ENCODE measurements around the gene VPS45.

The VPS45 gene

DNA sequence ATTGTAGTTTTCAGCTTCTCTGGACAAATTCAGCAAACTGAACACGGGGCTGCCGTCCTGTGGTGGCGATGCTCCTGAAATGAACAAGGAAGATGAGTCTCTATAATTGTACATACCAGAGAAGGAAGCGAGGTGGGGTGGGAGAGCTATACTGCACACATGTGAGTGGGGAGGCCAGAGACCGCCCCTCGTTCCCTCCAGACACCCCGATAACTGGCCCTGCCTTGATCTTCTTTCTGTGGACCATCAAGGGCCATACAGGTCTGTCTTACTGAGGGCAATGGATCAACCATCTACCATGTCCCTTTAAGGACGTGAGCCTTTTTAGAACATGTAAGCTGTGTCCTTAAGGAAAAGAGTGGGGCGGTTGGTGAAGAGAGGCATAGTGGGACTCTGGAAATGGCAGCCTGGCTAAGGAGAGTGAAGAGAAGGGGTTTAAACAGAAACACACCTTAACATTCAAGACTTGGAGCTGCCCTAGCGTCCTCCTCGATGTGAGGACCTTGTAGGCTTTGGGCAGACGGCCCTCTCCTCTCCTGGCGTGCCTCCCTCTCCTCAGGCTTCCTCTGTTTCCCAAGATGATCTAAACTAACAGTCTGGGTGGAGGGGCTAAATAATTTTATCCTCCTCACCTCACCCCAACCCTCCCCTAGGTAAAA, 88.0 kb downstream of the VPS45 start:
- no peak overlapping the region for H3K4me3 ChIP-seq (ENCODE audit: low read depth, low read length)
- no peak for TF ChIP-seq CTCF (IDR thresholded peaks at IDR 0.05; ENCODE audit: control insufficient read depth, extremely low read depth, insufficient read depth)
- no peak for DNase-seq (ENCODE audit: low read depth)

DNA sequence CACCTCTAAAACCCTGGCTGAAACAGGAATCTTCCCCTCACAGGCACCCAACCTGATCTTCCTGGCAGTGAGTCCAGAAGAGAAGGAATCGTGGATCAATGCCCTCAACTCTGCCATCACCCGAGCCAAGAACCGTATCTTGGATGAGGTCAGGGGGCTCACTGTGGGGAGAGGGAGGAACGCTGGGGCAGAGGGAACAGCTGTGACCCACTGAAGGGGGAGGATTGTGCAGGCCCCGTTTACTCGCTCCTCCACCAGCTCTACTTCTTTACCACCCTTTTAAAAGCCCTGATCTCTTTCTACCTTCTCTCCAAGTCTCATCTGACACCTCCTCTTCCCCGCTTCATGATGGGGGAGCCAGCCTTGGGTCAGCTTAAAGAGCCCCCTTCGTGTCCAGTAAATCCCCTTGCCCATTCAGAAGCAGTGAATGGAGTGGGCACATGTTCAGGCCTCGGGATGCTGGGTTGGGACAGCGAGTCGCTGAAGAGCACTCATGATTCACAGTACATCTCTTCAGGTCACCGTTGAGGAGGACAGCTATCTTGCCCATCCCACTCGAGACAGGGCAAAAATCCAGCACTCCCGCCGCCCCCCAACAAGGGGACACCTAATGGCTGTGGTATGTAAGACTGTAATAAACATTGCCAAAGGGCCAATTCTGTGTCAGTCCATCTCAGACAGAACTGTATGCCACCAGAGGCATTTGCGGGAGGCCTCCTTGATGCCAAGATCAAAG, 89.5 kb downstream of the VPS45 start:
- no peak for DNase-seq (ENCODE audit: low read depth)

DNA sequence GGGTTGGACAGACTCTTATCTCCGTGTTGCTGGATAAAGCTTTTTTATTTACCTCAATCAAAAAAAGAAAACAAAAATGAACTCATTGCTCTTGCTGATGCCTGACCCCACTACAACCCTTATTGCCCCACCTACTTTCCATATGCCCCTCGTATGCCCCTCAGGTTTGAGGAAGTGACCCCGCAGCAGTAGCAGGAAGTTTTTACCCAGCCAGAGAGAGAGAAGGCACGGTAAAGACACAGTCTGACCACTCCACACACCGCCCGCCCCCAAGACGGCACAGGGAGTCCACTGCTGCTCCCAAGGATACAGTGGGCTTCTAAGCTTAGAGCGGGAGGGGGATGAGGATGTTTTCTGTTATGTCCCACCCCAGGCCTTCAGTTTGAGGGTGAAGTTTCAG, 92.0 kb downstream of the VPS45 start:
- DNase-seq (ENCODE audit: low read depth), result no peak
- TF ChIP-seq CTCF (IDR thresholded peaks at IDR 0.05; ENCODE audit: control insufficient read depth, extremely low read depth, insufficient read depth), result no peak
- H3K4me3 ChIP-seq (ENCODE audit: low read depth, low read length), result no peak overlapping the region

More for the DNA sequence above, 89.5 kb downstream of the VPS45 start:
- H3K4me3 ChIP-seq (ENCODE audit: low read depth, low read length), result no peak overlapping the region
- no peak for TF ChIP-seq CTCF (IDR thresholded peaks at IDR 0.05; ENCODE audit: control insufficient read depth, extremely low read depth, insufficient read depth)

- DNase-seq (ENCODE audit: low read depth), result no peak
- TF ChIP-seq CTCF (IDR thresholded peaks at IDR 0.05; ENCODE audit: control insufficient read depth, extremely low read depth, insufficient read depth), result no peak
- no peak overlapping the region for H3K4me3 ChIP-seq (ENCODE audit: low read depth, low read length)
These were observed 93.5 kb downstream of the VPS45 start for GRCh38 chr1:150160964-150161621.

DNA sequence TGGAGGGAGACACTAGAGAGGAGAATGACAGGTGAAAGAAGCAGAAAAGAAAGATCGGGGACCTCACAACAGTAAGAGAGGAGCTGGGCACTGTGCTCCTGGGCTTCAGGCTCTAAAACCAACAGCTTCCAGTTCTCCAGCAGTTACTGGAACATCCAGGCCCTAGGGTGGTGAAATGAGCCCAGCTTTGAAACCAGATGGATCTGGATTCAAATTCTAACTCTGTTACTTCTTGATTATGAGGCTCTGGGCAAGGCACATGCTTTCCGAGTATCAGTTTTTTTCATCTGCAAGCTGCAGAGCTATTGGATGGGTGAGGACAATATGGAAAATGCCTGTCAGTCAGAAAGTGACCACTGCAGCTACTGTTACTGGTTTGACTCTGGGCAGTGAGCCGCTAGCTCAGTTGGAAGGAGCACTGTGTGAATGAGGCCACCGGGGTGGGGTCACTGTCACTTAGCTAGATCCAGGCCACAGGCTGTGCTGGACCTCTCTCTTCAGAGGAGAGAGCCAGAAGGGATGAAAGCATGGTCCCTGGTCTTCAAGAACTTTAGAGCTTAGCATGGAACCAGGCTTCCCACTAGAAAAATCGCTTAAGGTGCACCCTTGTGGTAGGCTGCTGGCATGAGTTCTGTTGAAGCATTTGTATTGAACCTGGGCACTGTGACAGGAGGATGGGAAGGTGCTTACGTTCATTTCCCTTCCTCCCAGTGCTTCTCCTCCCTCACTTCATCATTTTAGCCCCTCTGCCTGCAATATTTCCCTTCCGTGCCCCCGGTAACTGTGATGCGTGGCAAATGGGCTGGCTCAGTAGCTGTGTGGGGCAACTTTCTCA, 94.4 kb downstream of the VPS45 start:
- TF ChIP-seq CTCF (IDR thresholded peaks at IDR 0.05; ENCODE audit: control insufficient read depth, extremely low read depth, insufficient read depth), result no peak
- H3K4me3 ChIP-seq (ENCODE audit: low read depth, low read length), result no peak overlapping the region
- no peak for DNase-seq (ENCODE audit: low read depth)

DNA sequence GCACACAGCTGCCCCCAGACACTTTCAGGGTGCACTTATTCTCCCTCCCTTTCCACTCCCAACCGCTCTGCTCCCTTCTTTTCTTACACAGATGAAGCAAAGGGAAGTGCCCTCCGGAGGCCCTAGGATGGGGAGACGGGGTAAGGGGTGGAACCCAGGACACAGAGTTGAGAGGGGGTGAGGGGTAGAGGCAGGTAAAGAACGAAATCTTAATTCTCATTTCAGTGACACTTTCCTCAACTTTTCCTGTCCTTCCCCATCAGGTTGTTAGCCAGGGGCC, 94.9 kb downstream of the VPS45 start:
- H3K4me3 ChIP-seq (ENCODE audit: low read depth, low read length), result no peak overlapping the region
- no peak for TF ChIP-seq CTCF (IDR thresholded peaks at IDR 0.05; ENCODE audit: control insufficient read depth, extremely low read depth, insufficient read depth)
- no peak for DNase-seq (ENCODE audit: low read depth)
